Activated CD8-positive, alpha-beta T cell treated with anti-CD3 and anti-CD28 coated beads, Interleukin-2, amount 10 ng/mL, durations not matched to agents 7 days and 5 days (primary cell): ENCODE data around the gene CTXND1. TPM values are rescaled to one million over a fixed set of nuclear protein-coding genes. Genes with fewer than 3 reads are reported as not detected.

Experiments
- ATAC-seq: fragments of 150-1000 bp; cut with Tn5 transposase; one replicate; pipeline ENCODE4 v1.10.0; 2021; ENCODE audit warnings: moderate library complexity
- CTCF ChIA-PET: fragments of 350-600 bp; sonication (Branson Sonifier 250); formaldehyde crosslinking; loops from one replicate; lab custom pipeline; 2021; ENCODE audit warnings: antibody characterized with exemption; lab: Charles Lee
- POLR2A ChIA-PET: fragments of 350-600 bp; sonication (Branson Sonifier 250); formaldehyde crosslinking; loops from one replicate; lab custom pipeline; 2021; ENCODE audit warnings: antibody characterized with exemption; lab: Charles Lee
- DNase-seq: peaks from one replicate; pipeline ENCODE4 v3.0.0-alpha.2; 2020
- H3K27ac Mint-ChIP-seq: one replicate; pipeline ENCODE4 v1.8.0; 2021; ENCODE audit warnings: mild to moderate bottlenecking, mixed read lengths
- H3K27me3 Mint-ChIP-seq: one replicate; pipeline ENCODE4 v1.8.0; 2021; ENCODE audit warnings: low read depth, mixed read lengths
- H3K36me3 Mint-ChIP-seq: one replicate; pipeline ENCODE4 v1.8.0; 2021; ENCODE audit warnings: low read depth, mixed read lengths
- H3K4me1 Mint-ChIP-seq: one replicate; pipeline ENCODE4 v1.8.0; 2021; ENCODE audit warnings: low read depth, mixed read lengths
- H3K4me3 Mint-ChIP-seq: one replicate; pipeline ENCODE4 v1.8.0; 2021; ENCODE audit warnings: mild to moderate bottlenecking, mixed read lengths
- H3K9me3 Mint-ChIP-seq: one replicate; pipeline ENCODE4 v1.8.0; 2022; ENCODE audit warnings: mixed read lengths; ENCODE audit not compliant: insufficient read depth
- total RNA-seq, 2 experiments: library from RNA; stranded (reverse); gene quantifications; one replicate each; pipeline ENCODE4 v1.2.3, GENCODE V29; 2021

Gene CTXND1
- total RNA-seq, 2 experiments from 2014 or later: not detected

DNA sequence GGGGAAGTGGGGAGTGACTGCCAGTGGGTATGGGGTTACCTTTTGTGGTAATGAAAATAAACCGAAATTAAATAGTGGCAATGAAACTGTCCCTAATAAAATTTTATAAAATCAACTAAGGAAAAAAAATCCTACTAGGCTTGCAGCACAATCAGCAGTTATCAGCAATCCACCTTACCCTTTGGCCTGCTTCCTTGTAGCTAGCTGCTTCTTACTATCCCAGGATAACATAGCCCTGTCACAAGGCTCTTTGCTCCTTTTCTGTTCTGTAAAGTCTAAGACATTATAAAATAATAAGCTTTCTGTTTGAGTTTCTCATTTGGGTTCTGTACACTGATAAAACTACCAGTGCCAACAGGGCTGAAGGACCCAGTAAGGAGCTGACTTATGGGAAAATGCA is 23.0 kb upstream of the CTXND1 start:
- H3K4me3 Mint-ChIP-seq: no peak overlapping the region
- ATAC-seq (no peak), DNase-seq (no peak)
- H3K36me3 Mint-ChIP-seq: no peaks in the 10 kb centered on the region
- no peaks in the 10 kb centered on the region for H3K4me1 Mint-ChIP-seq
- peaks cover 2% of the 10 kb centered on the region for H3K27me3 Mint-ChIP-seq
- CTCF ChIA-PET: no interaction called here
- POLR2A ChIA-PET: no interaction called here
- H3K27ac Mint-ChIP-seq: no peak overlapping the region
- no peaks in the 10 kb centered on the region for H3K9me3 Mint-ChIP-seq

GRCh38 chr15:80274554-80274953 is 22.5 kb upstream of the CTXND1 start:
- Mint-ChIP-seq H3K9me3 (no peaks in the 10 kb centered on the region), H3K4me3 (no peak overlapping the region), H3K27me3 (no peaks in the 10 kb centered on the region), H3K36me3 (no peaks in the 10 kb centered on the region), H3K4me1 (no peaks in the 10 kb centered on the region), H3K27ac (no peak overlapping the region)
- POLR2A ChIA-PET: no interaction called here
- CTCF ChIA-PET: no interaction called here
- DNase-seq (no peak), ATAC-seq (no peak)

- Mint-ChIP-seq H3K27ac (no peak overlapping the region), H3K36me3 (no peaks in the 10 kb centered on the region), H3K9me3 (no peaks in the 10 kb centered on the region), H3K4me3 (no peak overlapping the region), H3K4me1 (no peaks in the 10 kb centered on the region), H3K27me3 (no peaks in the 10 kb centered on the region)
- ATAC-seq (no peak), DNase-seq (no peak)
- ChIA-PET CTCF (no interaction called here), POLR2A (no interaction called here)
Observed at GRCh38 chr15:80272987-80273386, 21.0 kb upstream of the CTXND1 start.

DNA sequence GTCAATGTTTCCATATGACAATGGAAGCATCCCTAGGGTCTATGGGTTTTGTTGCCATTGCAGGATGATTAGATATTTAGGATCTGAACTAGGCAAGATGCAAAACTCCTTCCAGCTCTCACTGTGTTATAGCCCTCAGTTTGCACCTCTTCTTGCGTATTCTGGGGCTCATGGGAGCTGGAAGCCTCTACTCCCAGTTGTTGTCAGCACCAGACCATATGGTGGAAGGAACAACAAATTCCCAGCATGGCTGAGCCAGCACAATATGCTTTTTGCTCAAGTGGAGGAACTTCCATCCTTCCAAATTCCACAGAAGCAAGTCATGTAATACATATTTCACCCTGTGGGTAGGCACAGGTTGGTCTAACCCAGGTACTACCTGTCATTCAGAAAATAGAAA is 18.5 kb upstream of the CTXND1 start:
- ChIA-PET CTCF (no interaction called here), POLR2A (no interaction called here)
- ATAC-seq (no peak), DNase-seq (no peak)
- Mint-ChIP-seq H3K4me1 (no peaks in the 10 kb centered on the region), H3K27me3 (peaks cover 2% of the 10 kb centered on the region), H3K9me3 (no peaks in the 10 kb centered on the region), H3K36me3 (no peaks in the 10 kb centered on the region), H3K4me3 (no peak overlapping the region), H3K27ac (no peak overlapping the region)

GRCh38 chr15:80268101-80268500 is 16.1 kb upstream of the CTXND1 start:
- DNase-seq: no peak
- Mint-ChIP-seq H3K27ac (no peak overlapping the region), H3K4me3 (no peak overlapping the region), H3K9me3 (no peaks in the 10 kb centered on the region), H3K27me3 (peaks cover 2% of the 10 kb centered on the region), H3K4me1 (no peaks in the 10 kb centered on the region), H3K36me3 (no peaks in the 10 kb centered on the region)
- CTCF ChIA-PET: no interaction called here
- no peak for ATAC-seq
- POLR2A ChIA-PET: no interaction called here

- H3K36me3 Mint-ChIP-seq: no peaks in the 10 kb centered on the region
- H3K4me1 Mint-ChIP-seq: no peaks in the 10 kb centered on the region
- H3K9me3 Mint-ChIP-seq: no peaks in the 10 kb centered on the region
- CTCF ChIA-PET: no interaction called here
- no peak for ATAC-seq
- H3K27ac Mint-ChIP-seq: no peak overlapping the region
- peaks cover 2% of the 10 kb centered on the region for H3K27me3 Mint-ChIP-seq
- no peak overlapping the region for H3K4me3 Mint-ChIP-seq
- POLR2A ChIA-PET: no interaction called here
- DNase-seq: no peak
Observed at GRCh38 chr15:80267658-80268057, 15.6 kb upstream of the CTXND1 start.

- Mint-ChIP-seq H3K27ac (no peak overlapping the region), H3K9me3 (no peaks in the 10 kb centered on the region), H3K27me3 (peaks cover 2% of the 10 kb centered on the region), H3K4me3 (no peak overlapping the region), H3K4me1 (no peaks in the 10 kb centered on the region), H3K36me3 (no peaks in the 10 kb centered on the region)
- ChIA-PET CTCF (no interaction called here), POLR2A (no interaction called here)
- ATAC-seq (no peak), DNase-seq (no peak)
Observed at GRCh38 chr15:80266745-80267144, 14.7 kb upstream of the CTXND1 start.

GRCh38 chr15:80266113-80266512 is 14.1 kb upstream of the CTXND1 start:
- Mint-ChIP-seq H3K4me3 (no peak overlapping the region), H3K9me3 (no peaks in the 10 kb centered on the region), H3K27me3 (peaks cover 5% of the 10 kb centered on the region), H3K4me1 (no peaks in the 10 kb centered on the region), H3K27ac (no peak overlapping the region), H3K36me3 (no peaks in the 10 kb centered on the region)
- DNase-seq: no peak
- POLR2A ChIA-PET: no interaction called here
- CTCF ChIA-PET: no interaction called here
- no peak for ATAC-seq

GRCh38 chr15:80265021-80265420 is 13.0 kb upstream of the CTXND1 start:
- ATAC-seq (no peak), DNase-seq (no peak)
- CTCF ChIA-PET: no interaction called here
- Mint-ChIP-seq H3K4me3 (no peak overlapping the region), H3K4me1 (no peaks in the 10 kb centered on the region), H3K27me3 (peaks cover 6% of the 10 kb centered on the region), H3K9me3 (no peaks in the 10 kb centered on the region), H3K27ac (no peak overlapping the region), H3K36me3 (no peaks in the 10 kb centered on the region)
- POLR2A ChIA-PET: no interaction called here

GRCh38 chr15:80264031-80264430 is 12.0 kb upstream of the CTXND1 start:
- POLR2A ChIA-PET: no interaction called here
- no peak for ATAC-seq

GRCh38 chr15:80260551-80260950 is 8.5 kb upstream of the CTXND1 start:
- Mint-ChIP-seq H3K4me1 (no peaks in the 10 kb centered on the region), H3K36me3 (no peaks in the 10 kb centered on the region), H3K4me3 (no peak overlapping the region), H3K27me3 (peaks cover 7% of the 10 kb centered on the region), H3K27ac (no peak overlapping the region), H3K9me3 (no peaks in the 10 kb centered on the region)
- ChIA-PET POLR2A (no interaction called here), CTCF (no interaction called here)
- DNase-seq: no peak
- ATAC-seq: no peak

More at GRCh38 chr15:80264031-80264430, 12.0 kb upstream of the CTXND1 start:
- CTCF ChIA-PET: no interaction called here
- H3K27ac Mint-ChIP-seq: no peak overlapping the region
- no peaks in the 10 kb centered on the region for H3K9me3 Mint-ChIP-seq
- no peak for DNase-seq
- H3K4me1 Mint-ChIP-seq: no peaks in the 10 kb centered on the region
- no peaks in the 10 kb centered on the region for H3K36me3 Mint-ChIP-seq
- H3K27me3 Mint-ChIP-seq: peaks cover 7% of the 10 kb centered on the region
- no peak overlapping the region for H3K4me3 Mint-ChIP-seq

DNA sequence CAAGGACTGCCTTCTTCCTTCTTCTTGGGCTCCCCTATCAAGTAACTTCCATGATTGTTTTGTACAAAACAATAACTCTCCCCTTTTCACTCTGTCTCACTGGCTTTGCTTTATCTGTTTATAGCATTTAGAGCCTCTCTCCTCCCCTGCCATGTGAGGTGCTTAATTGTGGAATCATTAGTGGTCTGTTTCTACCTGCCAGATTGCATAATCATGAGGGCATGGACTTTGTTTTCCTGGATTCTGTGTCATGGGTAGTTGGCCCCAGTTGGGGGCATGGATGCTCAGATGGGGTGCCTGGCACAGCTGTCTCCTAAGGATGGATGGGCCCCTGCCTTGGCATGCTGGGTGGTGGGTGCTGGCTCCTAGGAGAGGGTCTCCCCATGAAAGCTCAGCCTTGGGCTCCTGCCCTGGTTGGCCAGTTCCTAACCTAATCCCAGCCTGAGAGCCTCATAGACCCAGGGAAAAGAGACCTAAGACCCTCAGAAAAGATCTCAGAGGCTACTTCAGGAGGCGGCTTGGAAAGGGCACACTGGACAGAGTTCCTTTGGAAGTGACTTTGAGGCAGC is 8.0 kb upstream of the CTXND1 start:
- Mint-ChIP-seq H3K27ac (no peak overlapping the region), H3K4me1 (no peaks in the 10 kb centered on the region), H3K36me3 (no peaks in the 10 kb centered on the region), H3K9me3 (no peaks in the 10 kb centered on the region), H3K4me3 (no peak overlapping the region), H3K27me3 (peaks cover 10% of the 10 kb centered on the region)
- ATAC-seq: no peak
- POLR2A ChIA-PET: no interaction called here
- CTCF ChIA-PET: no interaction called here
- DNase-seq: no peak

DNA sequence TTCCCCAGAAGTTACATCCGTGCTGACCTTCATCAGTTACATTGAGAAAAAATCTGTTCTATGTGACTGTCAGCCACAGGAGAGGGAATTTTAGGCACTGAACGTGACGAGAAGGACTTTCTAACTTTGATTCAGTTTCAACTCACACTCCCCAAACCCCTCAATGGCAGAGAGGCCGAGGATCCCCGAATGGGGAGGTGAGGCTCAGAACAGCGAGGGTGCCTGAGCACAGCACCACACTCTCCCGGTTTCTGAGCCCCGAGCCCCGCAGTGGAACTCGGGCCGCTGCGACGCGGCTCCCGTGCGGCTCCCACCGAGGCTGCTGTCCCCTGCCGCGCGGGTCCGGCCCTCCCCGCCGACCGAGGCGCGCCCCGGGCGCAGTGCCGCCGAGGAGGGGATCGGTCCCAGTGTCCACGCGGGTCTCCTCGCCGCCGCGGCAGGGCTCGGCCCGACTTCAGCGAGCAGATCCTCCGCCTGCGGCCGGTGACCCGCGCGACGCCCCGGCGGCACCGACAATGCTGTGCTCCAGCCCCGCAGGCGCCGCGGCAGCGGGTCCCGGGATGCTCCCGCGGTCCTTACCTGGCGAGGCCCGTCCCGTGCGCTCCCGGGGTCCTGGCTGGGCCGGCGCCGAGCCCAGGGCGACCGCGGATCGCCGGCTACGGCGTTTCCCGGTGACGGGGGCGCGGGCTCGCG is 439 bp downstream of the CTXND1 start:
- Mint-ChIP-seq H3K9me3 (no peaks in the 10 kb centered on the region), H3K4me3 (no peak overlapping the region), H3K27ac (no peak overlapping the region), H3K36me3 (no peaks in the 10 kb centered on the region), H3K27me3 (peaks cover 61% of the 10 kb centered on the region), H3K4me1 (peaks cover 5% of the 10 kb centered on the region)
- DNase-seq: no peak
- ATAC-seq: peak; percentile 65
- POLR2A ChIA-PET: no interaction called here
- CTCF ChIA-PET: no interaction called here
